Measurements from ENCODE around the gene FPR3.
"Not testable (repeated sequence)": the region's sequence is repeated elsewhere in the genome, so short reads cannot be mapped to it uniquely, and the experiment has no call there.

Gene FPR3

DNA sequence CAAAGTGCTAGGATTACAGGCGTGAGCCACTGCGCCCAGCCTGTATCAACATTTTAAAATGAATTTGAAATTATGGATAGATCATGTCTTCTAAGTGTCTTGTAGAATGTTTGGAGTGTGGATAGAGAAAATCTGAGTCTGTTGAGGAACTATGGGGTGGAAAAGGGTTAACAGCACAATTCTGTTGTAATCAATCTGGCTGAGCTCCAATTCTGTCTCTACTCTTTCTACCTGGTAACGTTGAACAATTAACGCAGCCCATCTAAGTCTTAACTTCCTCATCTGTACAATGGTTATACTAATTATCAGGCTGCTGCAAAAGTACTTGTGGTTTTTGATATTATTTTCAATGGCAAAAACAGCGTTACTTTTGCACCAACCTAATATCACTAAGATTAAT is 29.9 kb upstream of the FPR3 start:
- H3K27ac ChIP-seq (ENCODE audit: low read depth, low read length), result no peak overlapping the region
- H3K4me3 ChIP-seq (ENCODE audit: low read depth, low read length), result no peak overlapping the region
- no peaks in the 10 kb centered on the region for H3K4me1 ChIP-seq (ENCODE audit: control insufficient read depth, insufficient read depth, low read length, unreplicated experiment)
- no peak overlapping the region for H2AFZ ChIP-seq (ENCODE audit: low read length, unreplicated experiment)
- H3K36me3 ChIP-seq (ENCODE audit: insufficient read depth, low read length), result no peaks in the 10 kb centered on the region
- no peaks in the 10 kb centered on the region for H3K79me2 ChIP-seq (ENCODE audit: control insufficient read depth, insufficient read depth, low read length, unreplicated experiment)
- H3K27me3 ChIP-seq (ENCODE audit: insufficient read depth, low read length), result no peaks in the 10 kb centered on the region

GRCh38 chr19:51766461-51766860 is 28.5 kb upstream of the FPR3 start:
- Histone ChIP-seq H3K4me3 (ENCODE audit: low read depth, low read length) (no peak overlapping the region), H3K79me2 (ENCODE audit: control insufficient read depth, insufficient read depth, low read length, unreplicated experiment) (no peaks in the 10 kb centered on the region), H3K4me1 (ENCODE audit: control insufficient read depth, insufficient read depth, low read length, unreplicated experiment) (no peaks in the 10 kb centered on the region), H3K27ac (ENCODE audit: low read depth, low read length) (no peak overlapping the region), H2AFZ (ENCODE audit: low read length, unreplicated experiment) (no peak overlapping the region), H3K36me3 (ENCODE audit: insufficient read depth, low read length) (no peaks in the 10 kb centered on the region), H3K27me3 (ENCODE audit: insufficient read depth, low read length) (no peaks in the 10 kb centered on the region)

GRCh38 chr19:51771376-51772130 is 23.4 kb upstream of the FPR3 start:
- Histone ChIP-seq H3K79me2 (ENCODE audit: control insufficient read depth, insufficient read depth, low read length, unreplicated experiment) (no peaks in the 10 kb centered on the region), H3K4me1 (ENCODE audit: control insufficient read depth, insufficient read depth, low read length, unreplicated experiment) (no peaks in the 10 kb centered on the region), H2AFZ (ENCODE audit: low read length, unreplicated experiment) (no peak overlapping the region), H3K27ac (ENCODE audit: low read depth, low read length) (no peak overlapping the region), H3K27me3 (ENCODE audit: insufficient read depth, low read length) (no peaks in the 10 kb centered on the region), H3K4me3 (ENCODE audit: low read depth, low read length) (no peak overlapping the region), H3K36me3 (ENCODE audit: insufficient read depth, low read length) (no peaks in the 10 kb centered on the region)

DNA sequence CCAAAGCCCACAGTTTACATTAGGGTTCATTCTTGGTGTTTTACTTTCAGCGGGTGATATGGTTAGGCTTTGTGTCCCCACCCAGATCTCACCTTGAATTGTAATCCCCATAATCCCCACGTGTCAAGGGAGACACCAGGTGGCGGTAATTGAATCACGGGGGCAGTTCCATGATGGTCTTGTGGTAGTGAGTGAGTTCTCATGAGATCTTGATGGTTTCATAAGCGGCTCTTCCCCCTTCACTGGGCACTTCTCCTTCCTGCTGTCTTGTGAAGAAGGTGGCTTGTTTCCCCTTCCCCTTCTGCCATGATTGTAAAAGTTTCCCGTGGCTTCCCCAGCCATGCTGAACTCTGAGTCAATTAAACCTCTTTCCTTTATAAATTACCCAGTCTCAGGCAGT is 22.0 kb upstream of the FPR3 start:
- H3K27me3 ChIP-seq (ENCODE audit: insufficient read depth, low read length), result no peaks in the 10 kb centered on the region
- H2AFZ ChIP-seq (ENCODE audit: low read length, unreplicated experiment), result no peak overlapping the region
- no peak overlapping the region for H3K4me3 ChIP-seq (ENCODE audit: low read depth, low read length)
- no peaks in the 10 kb centered on the region for H3K36me3 ChIP-seq (ENCODE audit: insufficient read depth, low read length)
- H3K79me2 ChIP-seq (ENCODE audit: control insufficient read depth, insufficient read depth, low read length, unreplicated experiment), result no peaks in the 10 kb centered on the region
- no peak overlapping the region for H3K27ac ChIP-seq (ENCODE audit: low read depth, low read length)
- H3K4me1 ChIP-seq (ENCODE audit: control insufficient read depth, insufficient read depth, low read length, unreplicated experiment), result no peaks in the 10 kb centered on the region

GRCh38 chr19:51776561-51776960 is 18.4 kb upstream of the FPR3 start:
- H2AFZ ChIP-seq (ENCODE audit: low read length, unreplicated experiment); H3K36me3 ChIP-seq (ENCODE audit: insufficient read depth, low read length); H3K27ac ChIP-seq (ENCODE audit: low read depth, low read length); H3K4me3 ChIP-seq (ENCODE audit: low read depth, low read length); H3K4me1 ChIP-seq (ENCODE audit: control insufficient read depth, insufficient read depth, low read length, unreplicated experiment); H3K27me3 ChIP-seq (ENCODE audit: insufficient read depth, low read length); H3K79me2 ChIP-seq (ENCODE audit: control insufficient read depth, insufficient read depth, low read length, unreplicated experiment): not testable (repeated sequence)

DNA sequence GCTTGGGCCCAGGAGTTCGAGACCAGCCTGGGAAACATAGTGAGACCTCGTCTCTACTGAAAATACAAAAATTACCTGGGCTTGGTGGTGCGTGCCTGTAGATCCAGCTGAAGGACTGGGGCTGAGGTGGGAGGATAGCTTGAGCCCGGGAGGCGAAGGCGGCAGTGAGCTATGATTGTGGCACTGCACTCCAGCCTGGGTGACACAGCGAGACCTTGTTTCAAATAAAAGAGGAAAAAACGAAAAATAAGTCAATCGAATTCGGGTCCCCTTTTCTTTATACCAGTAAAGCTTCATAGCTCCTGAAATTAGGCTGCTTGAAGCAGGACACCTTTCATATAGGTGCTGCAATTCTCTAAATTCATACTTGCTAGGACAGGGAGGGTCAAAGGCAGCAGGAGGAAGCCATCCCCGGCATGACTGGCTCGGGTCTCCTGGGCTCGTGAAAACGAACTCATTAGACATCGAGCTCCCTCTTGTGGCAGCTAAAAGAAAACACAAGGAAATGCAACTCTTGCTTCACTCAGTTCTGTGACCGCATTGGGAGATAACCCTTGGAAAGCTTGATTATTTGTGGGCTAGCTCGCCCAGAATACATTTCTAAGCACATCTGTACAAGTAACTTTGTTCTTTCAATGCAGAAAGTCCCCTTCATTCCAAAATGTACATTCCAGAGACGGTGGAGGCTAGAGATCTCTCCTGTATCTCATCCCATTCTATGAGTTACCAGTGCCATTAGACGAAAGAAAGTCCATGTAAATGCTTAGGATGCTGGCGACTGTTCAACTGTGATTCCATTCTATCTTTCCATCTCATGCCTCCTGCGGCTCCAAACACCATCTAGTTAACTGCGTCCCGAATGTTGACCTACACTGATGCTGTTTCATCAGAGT is 17.1 kb upstream of the FPR3 start:
- Histone ChIP-seq H2AFZ (ENCODE audit: low read length, unreplicated experiment) (no peak overlapping the region), H3K36me3 (ENCODE audit: insufficient read depth, low read length) (no peaks in the 10 kb centered on the region)

DNA sequence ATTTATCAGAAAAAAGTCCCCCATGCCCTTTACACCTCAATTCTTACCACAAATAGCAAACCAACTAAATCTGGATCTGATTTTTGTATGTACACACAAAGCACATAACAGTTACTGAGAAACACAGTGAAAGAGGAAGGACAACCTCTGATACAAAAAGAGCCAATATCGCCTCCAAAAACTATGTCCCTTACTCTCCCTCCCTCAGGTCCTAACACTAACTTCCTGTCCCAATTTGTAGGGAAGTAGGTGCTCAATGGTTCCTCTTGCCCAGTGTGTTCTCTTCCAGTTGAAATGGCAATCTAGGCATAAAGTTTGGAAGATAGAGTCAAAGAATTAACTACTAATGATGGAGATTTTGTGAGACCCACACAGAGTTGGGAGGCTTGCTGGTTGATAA is 15.8 kb upstream of the FPR3 start:
- H3K4me1 ChIP-seq (ENCODE audit: control insufficient read depth, insufficient read depth, low read length, unreplicated experiment), result peaks cover 3% of the 10 kb centered on the region
- H3K27ac ChIP-seq (ENCODE audit: low read depth, low read length), result no peak overlapping the region
- H3K79me2 ChIP-seq (ENCODE audit: control insufficient read depth, insufficient read depth, low read length, unreplicated experiment), result no peaks in the 10 kb centered on the region
- H3K27me3 ChIP-seq (ENCODE audit: insufficient read depth, low read length), result peaks cover 4% of the 10 kb centered on the region; the same call in 1 of the 2 replicates
- H3K36me3 ChIP-seq (ENCODE audit: insufficient read depth, low read length), result no peaks in the 10 kb centered on the region
- no peak overlapping the region for H2AFZ ChIP-seq (ENCODE audit: low read length, unreplicated experiment)
- no peak overlapping the region for H3K4me3 ChIP-seq (ENCODE audit: low read depth, low read length)

More for the DNA sequence above, 17.1 kb upstream of the FPR3 start:
- H3K4me1 ChIP-seq (ENCODE audit: control insufficient read depth, insufficient read depth, low read length, unreplicated experiment), result no peaks in the 10 kb centered on the region
- no peak overlapping the region for H3K4me3 ChIP-seq (ENCODE audit: low read depth, low read length)
- H3K27ac ChIP-seq (ENCODE audit: low read depth, low read length), result no peak overlapping the region
- H3K27me3 ChIP-seq (ENCODE audit: insufficient read depth, low read length), result peaks cover 4% of the 10 kb centered on the region; the same call in 1 of the 2 replicates
- no peaks in the 10 kb centered on the region for H3K79me2 ChIP-seq (ENCODE audit: control insufficient read depth, insufficient read depth, low read length, unreplicated experiment)

GRCh38 chr19:51779703-51780102 is 15.3 kb upstream of the FPR3 start:
- Histone ChIP-seq H2AFZ (ENCODE audit: low read length, unreplicated experiment) (no peak overlapping the region), H3K36me3 (ENCODE audit: insufficient read depth, low read length) (no peaks in the 10 kb centered on the region), H3K79me2 (ENCODE audit: control insufficient read depth, insufficient read depth, low read length, unreplicated experiment) (no peaks in the 10 kb centered on the region), H3K4me3 (ENCODE audit: low read depth, low read length) (no peak overlapping the region), H3K27ac (ENCODE audit: low read depth, low read length) (no peak overlapping the region), H3K27me3 (ENCODE audit: insufficient read depth, low read length) (peaks cover 4% of the 10 kb centered on the region; the same call in 1 of the 2 replicates), H3K4me1 (ENCODE audit: control insufficient read depth, insufficient read depth, low read length, unreplicated experiment) (peaks cover 8% of the 10 kb centered on the region)

DNA sequence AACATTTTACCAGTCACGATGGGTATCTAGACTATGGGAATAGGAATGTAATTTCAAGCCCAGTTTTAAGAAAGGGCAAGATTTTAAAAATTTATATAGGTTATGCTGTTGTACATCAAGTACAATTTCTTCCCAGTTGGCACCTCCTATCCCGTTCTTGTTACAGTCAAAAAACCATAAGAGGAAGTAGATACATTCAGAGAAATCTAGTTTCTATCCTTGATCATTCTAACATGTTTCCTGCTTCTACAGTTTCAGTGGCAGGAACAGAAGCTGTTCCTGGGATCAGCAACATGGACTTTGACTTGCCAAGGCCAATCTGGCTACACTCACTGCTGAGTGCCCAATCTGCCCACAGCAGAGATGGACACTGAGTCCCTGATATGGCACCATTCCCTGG is 14.7 kb upstream of the FPR3 start:
- H3K27ac ChIP-seq (ENCODE audit: low read depth, low read length), result no peak overlapping the region
- H3K36me3 ChIP-seq (ENCODE audit: insufficient read depth, low read length), result no peaks in the 10 kb centered on the region
- peaks cover 14% of the 10 kb centered on the region for H3K4me1 ChIP-seq (ENCODE audit: control insufficient read depth, insufficient read depth, low read length, unreplicated experiment)
- H3K27me3 ChIP-seq (ENCODE audit: insufficient read depth, low read length), result peaks cover 4% of the 10 kb centered on the region; the same call in 1 of the 2 replicates
- H3K4me3 ChIP-seq (ENCODE audit: low read depth, low read length), result no peak overlapping the region
- no peaks in the 10 kb centered on the region for H3K79me2 ChIP-seq (ENCODE audit: control insufficient read depth, insufficient read depth, low read length, unreplicated experiment)
- no peak overlapping the region for H2AFZ ChIP-seq (ENCODE audit: low read length, unreplicated experiment)

GRCh38 chr19:51781999-51782398 is 13.0 kb upstream of the FPR3 start:
- no peaks in the 10 kb centered on the region for H3K79me2 ChIP-seq (ENCODE audit: control insufficient read depth, insufficient read depth, low read length, unreplicated experiment)
- no peak overlapping the region for H2AFZ ChIP-seq (ENCODE audit: low read length, unreplicated experiment)
- H3K4me3 ChIP-seq (ENCODE audit: low read depth, low read length), result no peak overlapping the region
- H3K27me3 ChIP-seq (ENCODE audit: insufficient read depth, low read length), result peaks cover 4% of the 10 kb centered on the region; the same call in 1 of the 2 replicates
- peaks cover 18% of the 10 kb centered on the region for H3K4me1 ChIP-seq (ENCODE audit: control insufficient read depth, insufficient read depth, low read length, unreplicated experiment)
- no peak overlapping the region for H3K27ac ChIP-seq (ENCODE audit: low read depth, low read length)
- H3K36me3 ChIP-seq (ENCODE audit: insufficient read depth, low read length), result no peaks in the 10 kb centered on the region
